Esophagus (tissue), 2 donors: ENCODE results near the gene TMEM167A. TPM values are rescaled to one million over a fixed set of nuclear protein-coding genes. Genes with fewer than 3 reads are reported as not detected.

Experiments used
- H3K27ac ChIP-seq, 2 donors: one replicate each; pipeline ENCODE4 v1.5.1; 2013; ENCODE audit warnings: low read depth in 2 of 2, mild to moderate bottlenecking in 2 of 2, inconsistent platforms in 1 of 2, low read length in 1 of 2, moderate library complexity in 1 of 2
- H3K27me3 ChIP-seq, 2 donors: one replicate each; pipeline ENCODE4 v1.6.1; 2013; ENCODE audit warnings: low read length in 2 of 2, control low read depth in 1 of 2, mild to moderate bottlenecking in 1 of 2; ENCODE audit not compliant: insufficient read depth in 2 of 2, control insufficient read depth in 1 of 2
- H3K36me3 ChIP-seq, 2 donors: one replicate each; pipeline ENCODE4 v1.6.1; 2013; ENCODE audit warnings: low read length in 1 of 2; ENCODE audit not compliant: control insufficient read depth in 2 of 2, insufficient read depth in 2 of 2
- H3K4me1 ChIP-seq, 2 donors: one replicate each; pipeline ENCODE4 v1.6.1; 2013; ENCODE audit warnings: low read length in 1 of 2; ENCODE audit not compliant: control insufficient read depth in 2 of 2, insufficient read depth in 2 of 2
- H3K4me3 ChIP-seq, 2 donors: one replicate each; pipeline ENCODE4 v1.5.1; 2013; ENCODE audit warnings: low read length in 2 of 2, mild to moderate bottlenecking in 2 of 2, low read depth in 1 of 2, moderate library complexity in 1 of 2
- H3K9me3 ChIP-seq, 2 donors: one replicate each; pipeline ENCODE4 v1.6.1; 2013; ENCODE audit warnings: mild to moderate bottlenecking in 2 of 2, low read depth in 1 of 2, low read length in 1 of 2, moderate library complexity in 1 of 2; ENCODE audit not compliant: control insufficient read depth in 2 of 2, insufficient read depth in 1 of 2
- WGBS, 2 donors: extraction: QIAGEN DNeasy Blood & Tissue Kit; methylation state at CpG; one replicate each; pipeline ENCODE4 v1.1.7; 2013; 5-methylcytosine and 5-hydroxymethylcytosine counted together
- polyA plus RNA-seq, 2 donors: library from polyadenylated mRNA; stranded (reverse); fragments of 200-250 nt; gene quantifications; one replicate each; pipeline ENCODE4 v1.2.3, GENCODE V29; 2013
- donor health status: healthy with polysubstance abuse.
- donor health status: Bipolar disorder and iron deficiency.

The TMEM167A gene
- polyA plus RNA-seq, 2 donors, result 28.4 to 30.6 TPM

GRCh38 chr5:83006683-83007283 is 70.4 kb downstream of the TMEM167A start:
- Histone ChIP-seq H3K4me1 (no peaks in the 10 kb centered on the region), H3K9me3 (no peaks in the 10 kb centered on the region), H3K36me3 (no peaks in the 10 kb centered on the region), H3K27ac (no peak overlapping the region), H3K27me3 (no peaks in the 10 kb centered on the region), H3K4me3 (no peak overlapping the region)
- WGBS, 2 donors, result 87 to 95% methylated on average over 5 of the region's 5 CpGs

GRCh38 chr5:83003791-83004190 is 73.4 kb downstream of the TMEM167A start:
- Histone ChIP-seq H3K9me3 (no peaks in the 10 kb centered on the region), H3K36me3 (no peaks in the 10 kb centered on the region), H3K4me1 (no peaks in the 10 kb centered on the region), H3K27ac (no peak overlapping the region), H3K4me3 (no peak overlapping the region), H3K27me3 (no peaks in the 10 kb centered on the region)
- WGBS, 2 donors, result 69 to 76% methylated on average over 2 of the region's 2 CpGs

Other genes with a start within 250 kb of the TMEM167A start
- 1 to 10 TPM; 2.7 to 5.1 TPM for gene XRCC4, start 153 bp upstream of the TMEM167A start, polyA plus RNA-seq